Liver (tissue), 9 donors: Measurements from ENCODE around the gene HLA-DRA. TPM values are rescaled to one million over a fixed set of nuclear protein-coding genes. Genes with fewer than 3 reads are reported as not detected.

Experiments
- DNase-seq: peaks from one replicate; pipeline ENCODE4 v3.0.0-alpha.2; 2017; ENCODE audit warnings: low spot score
- H3K27ac ChIP-seq, 2 donors: one replicate each; pipeline ENCODE4 v1.7.0; 2013; ENCODE audit warnings: inconsistent platforms in 2 of 2, low read length in 2 of 2, control low read depth in 1 of 2, low read depth in 1 of 2, mild to moderate bottlenecking in 1 of 2
- H3K27me3 ChIP-seq, 4 donors: one replicate each; pipeline versions ENCODE4 v1.6.1 to v1.7.0; 2013; ENCODE audit warnings: low read length in 3 of 4, inconsistent platforms in 1 of 4, mild to moderate bottlenecking in 1 of 4, moderate library complexity in 1 of 4; ENCODE audit not compliant: control insufficient read depth in 4 of 4, insufficient read depth in 4 of 4
- H3K36me3 ChIP-seq, 4 donors: one replicate each; pipeline versions ENCODE4 v1.6.1 to v1.7.0; 2013; ENCODE audit warnings: low read length in 3 of 4, mild to moderate bottlenecking in 3 of 4, low read depth in 1 of 4, moderate library complexity in 1 of 4; ENCODE audit not compliant: control insufficient read depth in 4 of 4, insufficient read depth in 3 of 4
- H3K4me1 ChIP-seq, 4 donors: one replicate each; pipeline versions ENCODE4 v1.6.1 to v1.7.0; 2013; ENCODE audit warnings: low read length in 3 of 4, mild to moderate bottlenecking in 3 of 4, moderate library complexity in 1 of 4; ENCODE audit not compliant: control insufficient read depth in 4 of 4, insufficient read depth in 4 of 4
- H3K4me3 ChIP-seq, 3 donors: one replicate each; pipeline versions ENCODE4 v1.6.1 to v1.7.0; 2013; ENCODE audit warnings: low read length in 3 of 3, control low read depth in 1 of 3, low read depth in 1 of 3, mild to moderate bottlenecking in 1 of 3
- H3K9ac ChIP-seq, 2 donors: one replicate each; pipeline ENCODE4 v1.7.0; 2013; ENCODE audit warnings: low read length in 2 of 2, mild to moderate bottlenecking in 2 of 2, moderate library complexity in 2 of 2, control low read depth in 1 of 2, low read depth in 1 of 2
- H3K9me3 ChIP-seq, 4 donors: one replicate each; pipeline versions ENCODE4 v1.6.1 to v1.7.0; 2013; ENCODE audit warnings: low read length in 3 of 4; ENCODE audit not compliant: control insufficient read depth in 4 of 4
- EGR1 ChIP-seq, 2 donors: IDR thresholded peaks; 2 replicates each; pipeline ENCODE4 v1.6.1; 2016 to 2018; ENCODE audit warnings: antibody characterized with exemption in 2 of 2, low read depth in 2 of 2
- FOXA2 ChIP-seq: IDR thresholded peaks from 2 replicates; pipeline ENCODE4 v1.6.1; 2016; ENCODE audit warnings: antibody characterized with exemption
- HNF4A ChIP-seq, 2 donors: conservative IDR thresholded peaks; 2 replicates each; pipeline ENCODE4 v1.6.1; 2016; ENCODE audit warnings: antibody characterized with exemption in 2 of 2, mild to moderate bottlenecking in 2 of 2
- HNF4G ChIP-seq: IDR thresholded peaks from 2 replicates; pipeline ENCODE4 v1.6.1; 2016; ENCODE audit warnings: antibody characterized with exemption
- JUND ChIP-seq, 2 donors: IDR thresholded peaks; 2 replicates each; pipeline ENCODE4 v1.6.1; 2016; ENCODE audit warnings: antibody characterized with exemption in 2 of 2
- NR2F2 ChIP-seq: IDR thresholded peaks from 2 replicates; pipeline ENCODE4 v1.6.1; 2016; ENCODE audit warnings: antibody characterized with exemption
- RAD21 ChIP-seq, 2 donors: IDR thresholded peaks; 2 replicates each; pipeline ENCODE4 v1.6.1; 2016; ENCODE audit warnings: antibody characterized with exemption in 2 of 2, mild to moderate bottlenecking in 2 of 2
- RXRA ChIP-seq, 2 donors: IDR thresholded peaks; 2 replicates each; pipeline ENCODE4 v1.6.1; 2017 to 2018; ENCODE audit warnings: antibody characterized with exemption in 2 of 2, mild to moderate bottlenecking in 1 of 2
- SP1 ChIP-seq: IDR thresholded peaks from 2 replicates; pipeline ENCODE4 v1.6.1; 2018; ENCODE audit warnings: antibody characterized with exemption, mild to moderate bottlenecking
- TAF1 ChIP-seq: conservative IDR thresholded peaks from 2 replicates; pipeline ENCODE4 v1.6.1; 2016; ENCODE audit warnings: antibody characterized with exemption, mild to moderate bottlenecking
- WGBS: extraction: QIAGEN DNeasy Blood & Tissue Kit; methylation state at CpG from one replicate; pipeline ENCODE4 v1.1.7; 2013; 5-methylcytosine and 5-hydroxymethylcytosine counted together
- polyA plus RNA-seq, 2 donors: library from polyadenylated mRNA; stranded (reverse) in 1 of 2; unstranded in 1 of 2; fragments of 200-250 nt in 1 of 2; fragments of >200 nt in 1 of 2; fragmentation: Nextera tagmentation in 1 of 2; extraction: Ambion mirVana in 1 of 2; gene quantifications; one replicate each; pipeline versions ENCODE4 v1.2.1 to v1.2.3, GENCODE V29; 2013 to 2015
- total RNA-seq, 2 donors: library from RNA; depleted of rRNA; stranded (reverse); fragments of >200 nt; gene quantifications; one replicate each; pipeline ENCODE4 v1.2.3, GENCODE V29; 2014
- TF ChIP-seq, protein P1 (sequence below): fragments of 150-350 bp; IDR thresholded peaks from 2 replicates; pipeline ENCODE4 v1.5.1; 2017; ENCODE audit warnings: improper control_type of control experiment, low read depth, low read length; ENCODE audit not compliant: missing input control
- TF ChIP-seq, protein P2 (sequence below): IDR thresholded peaks from 2 replicates; pipeline ENCODE4 v1.6.1; 2016; ENCODE audit warnings: antibody characterized with exemption
- TF ChIP-seq, protein P3 (sequence below): IDR thresholded peaks from 2 replicates; pipeline ENCODE4 v1.6.1; 2016; ENCODE audit warnings: antibody characterized with exemption
- TF ChIP-seq, protein P4 (sequence below): IDR thresholded peaks from 2 replicates; pipeline ENCODE4 v1.6.1; 2016; ENCODE audit warnings: antibody characterized with exemption, mild to moderate bottlenecking
- donor health status: healthy.
- donor health status: healthy.
- donor health status: healthy.
- donor health status: healthy.
- donor health status: healthy.

HLA-DRA gene
- total and polyA plus RNA-seq, 4 donors, result 53.4 to 145 (median 88.2) TPM

DNA sequence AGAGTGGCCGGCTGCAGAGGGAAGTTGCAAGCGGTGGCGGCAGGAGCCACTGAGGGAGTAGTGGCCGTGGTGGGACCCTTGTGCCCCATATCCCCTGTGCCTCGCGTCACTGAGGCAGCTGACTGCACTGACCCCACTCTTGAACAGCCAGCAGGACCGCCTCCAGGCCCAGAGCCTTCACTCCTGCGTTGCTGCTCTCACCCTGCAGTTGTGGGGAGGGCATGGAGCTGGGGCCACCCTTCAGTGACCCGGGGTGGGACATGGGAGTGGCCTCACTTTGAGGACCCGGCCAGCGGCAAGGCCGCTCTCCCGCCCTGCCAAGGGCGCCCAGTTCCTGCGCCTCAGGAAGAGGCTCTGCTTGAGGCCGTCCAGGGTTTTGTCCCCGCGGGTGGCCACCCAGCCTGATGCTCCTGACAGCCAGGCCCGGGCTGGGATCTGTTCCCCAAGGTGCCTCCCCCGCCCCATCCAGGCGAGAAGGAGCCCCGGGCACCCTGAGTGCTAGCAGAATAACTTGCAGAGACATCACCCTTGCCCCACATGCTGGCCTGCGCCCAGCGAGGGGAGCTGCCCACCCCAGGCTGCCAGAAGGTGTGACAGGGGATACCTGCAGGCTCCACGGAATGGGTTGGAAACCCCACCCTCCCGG lies 44.4 kb downstream of the HLA-DRA start:
- WGBS, result 64% methylated on average over 26 of the region's 26 CpGs
- Histone ChIP-seq H3K4me1 (no peaks in the 10 kb centered on the region), H3K4me3 (no peak overlapping the region), H3K27me3 (peaks cover 0 to 3% (median 0%) of the 10 kb centered on the region in 4 donors), H3K9ac (no peak overlapping the region), H3K36me3 (no peaks in the 10 kb centered on the region), H3K9me3 (no peaks in the 10 kb centered on the region), H3K27ac (no peak overlapping the region)
- TF ChIP-seq, protein P1, sequence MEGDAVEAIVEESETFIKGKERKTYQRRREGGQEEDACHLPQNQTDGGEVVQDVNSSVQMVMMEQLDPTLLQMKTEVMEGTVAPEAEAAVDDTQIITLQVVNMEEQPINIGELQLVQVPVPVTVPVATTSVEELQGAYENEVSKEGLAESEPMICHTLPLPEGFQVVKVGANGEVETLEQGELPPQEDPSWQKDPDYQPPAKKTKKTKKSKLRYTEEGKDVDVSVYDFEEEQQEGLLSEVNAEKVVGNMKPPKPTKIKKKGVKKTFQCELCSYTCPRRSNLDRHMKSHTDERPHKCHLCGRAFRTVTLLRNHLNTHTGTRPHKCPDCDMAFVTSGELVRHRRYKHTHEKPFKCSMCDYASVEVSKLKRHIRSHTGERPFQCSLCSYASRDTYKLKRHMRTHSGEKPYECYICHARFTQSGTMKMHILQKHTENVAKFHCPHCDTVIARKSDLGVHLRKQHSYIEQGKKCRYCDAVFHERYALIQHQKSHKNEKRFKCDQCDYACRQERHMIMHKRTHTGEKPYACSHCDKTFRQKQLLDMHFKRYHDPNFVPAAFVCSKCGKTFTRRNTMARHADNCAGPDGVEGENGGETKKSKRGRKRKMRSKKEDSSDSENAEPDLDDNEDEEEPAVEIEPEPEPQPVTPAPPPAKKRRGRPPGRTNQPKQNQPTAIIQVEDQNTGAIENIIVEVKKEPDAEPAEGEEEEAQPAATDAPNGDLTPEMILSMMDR, result no peak
- TF ChIP-seq, protein P2, sequence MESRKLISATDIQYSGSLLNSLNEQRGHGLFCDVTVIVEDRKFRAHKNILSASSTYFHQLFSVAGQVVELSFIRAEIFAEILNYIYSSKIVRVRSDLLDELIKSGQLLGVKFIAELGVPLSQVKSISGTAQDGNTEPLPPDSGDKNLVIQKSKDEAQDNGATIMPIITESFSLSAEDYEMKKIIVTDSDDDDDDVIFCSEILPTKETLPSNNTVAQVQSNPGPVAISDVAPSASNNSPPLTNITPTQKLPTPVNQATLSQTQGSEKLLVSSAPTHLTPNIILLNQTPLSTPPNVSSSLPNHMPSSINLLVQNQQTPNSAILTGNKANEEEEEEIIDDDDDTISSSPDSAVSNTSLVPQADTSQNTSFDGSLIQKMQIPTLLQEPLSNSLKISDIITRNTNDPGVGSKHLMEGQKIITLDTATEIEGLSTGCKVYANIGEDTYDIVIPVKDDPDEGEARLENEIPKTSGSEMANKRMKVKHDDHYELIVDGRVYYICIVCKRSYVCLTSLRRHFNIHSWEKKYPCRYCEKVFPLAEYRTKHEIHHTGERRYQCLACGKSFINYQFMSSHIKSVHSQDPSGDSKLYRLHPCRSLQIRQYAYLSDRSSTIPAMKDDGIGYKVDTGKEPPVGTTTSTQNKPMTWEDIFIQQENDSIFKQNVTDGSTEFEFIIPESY, result no peak
- DNase-seq, result no peak

DNA sequence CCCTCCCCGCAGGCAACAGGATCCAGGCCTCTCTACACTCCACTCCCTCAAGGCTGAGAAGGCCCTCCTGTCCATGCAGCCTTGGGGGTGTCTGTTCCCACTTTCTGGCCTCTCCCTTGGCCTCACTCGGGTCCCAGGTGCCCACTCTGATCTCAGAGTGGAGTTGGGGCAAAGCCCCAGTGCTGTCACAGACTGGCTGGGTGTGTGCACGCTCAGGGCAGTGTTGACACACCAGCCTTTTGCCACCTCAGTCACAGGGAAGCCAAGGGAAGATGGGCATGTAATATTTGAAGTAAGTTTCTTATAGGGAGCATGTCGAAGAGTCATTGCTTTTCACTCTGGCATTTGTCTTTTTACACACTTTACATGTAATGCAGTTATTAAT lies 44.9 kb downstream of the HLA-DRA start:
- TF ChIP-seq, protein P1, result no peak
- TF ChIP-seq JUND (IDR thresholded peaks at IDR 0.05) (no peak), RAD21 (IDR thresholded peaks at IDR 0.05) (no peak), HNF4A (conservative IDR thresholded peaks at IDR 0.05) (no peak), SP1 (no peak), RXRA (IDR thresholded peaks at IDR 0.05) (no peak), TAF1 (no peak), EGR1 (IDR thresholded peaks at IDR 0.05; ENCODE audit: low read depth in 2 of 2) (no peak), FOXA2 (no peak), NR2F2 (no peak), HNF4G (no peak)
- TF ChIP-seq, protein P3, sequence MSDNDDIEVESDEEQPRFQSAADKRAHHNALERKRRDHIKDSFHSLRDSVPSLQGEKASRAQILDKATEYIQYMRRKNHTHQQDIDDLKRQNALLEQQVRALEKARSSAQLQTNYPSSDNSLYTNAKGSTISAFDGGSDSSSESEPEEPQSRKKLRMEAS, result no peak
- TF ChIP-seq, protein P4, sequence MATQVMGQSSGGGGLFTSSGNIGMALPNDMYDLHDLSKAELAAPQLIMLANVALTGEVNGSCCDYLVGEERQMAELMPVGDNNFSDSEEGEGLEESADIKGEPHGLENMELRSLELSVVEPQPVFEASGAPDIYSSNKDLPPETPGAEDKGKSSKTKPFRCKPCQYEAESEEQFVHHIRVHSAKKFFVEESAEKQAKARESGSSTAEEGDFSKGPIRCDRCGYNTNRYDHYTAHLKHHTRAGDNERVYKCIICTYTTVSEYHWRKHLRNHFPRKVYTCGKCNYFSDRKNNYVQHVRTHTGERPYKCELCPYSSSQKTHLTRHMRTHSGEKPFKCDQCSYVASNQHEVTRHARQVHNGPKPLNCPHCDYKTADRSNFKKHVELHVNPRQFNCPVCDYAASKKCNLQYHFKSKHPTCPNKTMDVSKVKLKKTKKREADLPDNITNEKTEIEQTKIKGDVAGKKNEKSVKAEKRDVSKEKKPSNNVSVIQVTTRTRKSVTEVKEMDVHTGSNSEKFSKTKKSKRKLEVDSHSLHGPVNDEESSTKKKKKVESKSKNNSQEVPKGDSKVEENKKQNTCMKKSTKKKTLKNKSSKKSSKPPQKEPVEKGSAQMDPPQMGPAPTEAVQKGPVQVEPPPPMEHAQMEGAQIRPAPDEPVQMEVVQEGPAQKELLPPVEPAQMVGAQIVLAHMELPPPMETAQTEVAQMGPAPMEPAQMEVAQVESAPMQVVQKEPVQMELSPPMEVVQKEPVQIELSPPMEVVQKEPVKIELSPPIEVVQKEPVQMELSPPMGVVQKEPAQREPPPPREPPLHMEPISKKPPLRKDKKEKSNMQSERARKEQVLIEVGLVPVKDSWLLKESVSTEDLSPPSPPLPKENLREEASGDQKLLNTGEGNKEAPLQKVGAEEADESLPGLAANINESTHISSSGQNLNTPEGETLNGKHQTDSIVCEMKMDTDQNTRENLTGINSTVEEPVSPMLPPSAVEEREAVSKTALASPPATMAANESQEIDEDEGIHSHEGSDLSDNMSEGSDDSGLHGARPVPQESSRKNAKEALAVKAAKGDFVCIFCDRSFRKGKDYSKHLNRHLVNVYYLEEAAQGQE, result no peak
- no peaks in the 10 kb centered on the region for H3K36me3 ChIP-seq
- no peaks in the 10 kb centered on the region for H3K9me3 ChIP-seq
- no peak overlapping the region for H3K9ac ChIP-seq
- H3K27ac ChIP-seq, result no peak overlapping the region
- H3K4me3 ChIP-seq, result no peak overlapping the region
- no peaks in the 10 kb centered on the region for H3K4me1 ChIP-seq
- 64% methylated on average over 4 of the region's 4 CpGs for WGBS
- peaks cover 0 to 3% (median 0%) of the 10 kb centered on the region in 4 donors for H3K27me3 ChIP-seq
- no peak for DNase-seq
